HCT116 (cell line): ENCODE data around the gene NRIP2. TPM values are rescaled to one million over a fixed set of nuclear protein-coding genes. Genes with fewer than 3 reads are reported as not detected.

ENCODE experiments used
- ATAC-seq: fragments of 200-7000 bp; cut with Tn5 transposase; 2 replicates; pipeline ENCODE4 v1.9.1; 2020; ENCODE audit warnings: mild to moderate bottlenecking, moderate library complexity
- BruUV-seq: library from RNA; stranded (reverse); fragments of 400-500 nt; replicated peaks from 2 replicates; lab custom pipeline; 2021; lab: Mats Ljungman, UMichigan
- CTCF ChIA-PET: fragments of 300-600 bp; sonication (Branson Sonifier 250); formaldehyde crosslinking; loops from one replicate; lab custom pipeline; 2021; ENCODE audit warnings: antibody characterized with exemption; lab: Charles Lee
- POLR2A ChIA-PET: fragments of 300-600, 350-600 bp; sonication (Branson Sonifier 250); formaldehyde crosslinking; loops from one replicate; lab custom pipeline; 2021; ENCODE audit warnings: antibody characterized with exemption; lab: Charles Lee
- RAD21 ChIA-PET, 2 experiments: fragments of 300-600 bp; sonication (Branson Sonifier 250); formaldehyde crosslinking; loops; one replicate each; lab custom pipeline; 2023; ENCODE audit warnings: low total read pairs in 2 of 2; ENCODE audit not compliant: uncharacterized antibody in 2 of 2, unreplicated experiment in 2 of 2, low non-redundant PET in 1 of 2; lab: Charles Lee
- DNase-seq: peaks from one replicate; pipeline ENCODE4 v3.0.0-alpha.2; 2010; ENCODE audit warnings: low read depth, low spot score
- H2AFZ ChIP-seq: fragments of 200-600 bp; shearing (Covaris generic), sonication (generic); 2 replicates; pipeline ENCODE4 v1.6.1; 2017; ENCODE audit warnings: low read depth, mixed run types, mixed read lengths, antibody characterized with exemption, low read length; ENCODE audit not compliant: poor library complexity, severe bottlenecking
- H3K27ac ChIP-seq: 2 replicates; pipeline ENCODE4 v1.5.1; 2012; ENCODE audit warnings: low read depth, low read length
- H3K27me3 ChIP-seq: fragments of 200-600 bp; sonication (generic); 2 replicates; pipeline ENCODE4 v1.6.1; 2016; ENCODE audit warnings: mixed run types, low read length, mixed read lengths; ENCODE audit not compliant: insufficient read depth
- H3K36me3 ChIP-seq, 2 experiments: fragments of 200-500 bp in 1 of 2; fragments of 200-600 bp in 1 of 2; sonication (Bioruptor generic) in 1 of 2; sonication (generic) in 1 of 2; 2 replicates each; pipeline versions ENCODE4 v1.5.1 to v1.6.1; 2014 to 2016; ENCODE audit warnings: low read length in 2 of 2, inconsistent platforms in 1 of 2, mixed read lengths in 1 of 2, mixed run types in 1 of 2; ENCODE audit not compliant: insufficient read depth in 2 of 2, control insufficient read depth in 1 of 2
- H3K4me1 ChIP-seq, 2 experiments: fragments of 200-600 bp in 1 of 2; sonication (generic) in 1 of 2; 2 replicates each; pipeline versions ENCODE4 v1.5.1 to v1.6.1; 2012 to 2017; ENCODE audit warnings: low read length in 2 of 2, inconsistent platforms in 1 of 2, mild to moderate bottlenecking in 1 of 2, mixed read lengths in 1 of 2, mixed run types in 1 of 2, moderate library complexity in 1 of 2; ENCODE audit not compliant: insufficient read depth in 2 of 2, control insufficient read depth in 1 of 2
- H3K4me2 ChIP-seq: fragments of 200-600 bp; sonication (generic); 2 replicates; pipeline ENCODE4 v1.6.1; 2017; ENCODE audit warnings: mixed run types, low read length, mixed read lengths
- H3K4me3 ChIP-seq, 2 experiments: fragments of 200-600 bp in 1 of 2; sonication (generic) in 1 of 2; replicated peaks in 1 of 2; 2 replicates each; pipeline ENCODE4 v1.5.1; 2011 to 2016; ENCODE audit warnings: low read length in 2 of 2, control low read depth in 1 of 2, low read depth in 1 of 2, mild to moderate bottlenecking in 1 of 2, mixed read lengths in 1 of 2, mixed run types in 1 of 2
- H3K79me2 ChIP-seq: fragments of 200-600 bp; sonication (generic); 2 replicates; pipeline ENCODE4 v1.6.1; 2017; ENCODE audit warnings: mild to moderate bottlenecking, mixed run types, low read length, moderate library complexity, mixed read lengths; ENCODE audit not compliant: insufficient read depth
- H3K9ac ChIP-seq: fragments of 200-600 bp; sonication (generic); 2 replicates; pipeline ENCODE4 v1.6.1; 2016; ENCODE audit warnings: low read length, mixed read lengths
- H3K9me2 ChIP-seq: fragments of 200-600 bp; sonication (generic), shearing (Covaris generic); 2 replicates; pipeline ENCODE4 v1.6.1; 2017; ENCODE audit warnings: mixed run types, mild to moderate bottlenecking, moderate library complexity; ENCODE audit not compliant: insufficient read depth
- H3K9me3 ChIP-seq, 2 experiments: fragments of 200-500 bp in 1 of 2; fragments of 200-600 bp in 1 of 2; sonication (Bioruptor generic) in 1 of 2; sonication (generic) in 1 of 2; 2 replicates each; pipeline ENCODE4 v1.6.1; 2014 to 2017; ENCODE audit warnings: low read length in 2 of 2, mixed read lengths in 2 of 2, inconsistent platforms in 1 of 2, low read depth in 1 of 2, mild to moderate bottlenecking in 1 of 2, mixed run types in 1 of 2, moderate library complexity in 1 of 2; ENCODE audit not compliant: control insufficient read depth in 1 of 2, insufficient read depth in 1 of 2
- H4K20me1 ChIP-seq: fragments of 200-600 bp; sonication (generic), shearing (Covaris generic); 2 replicates; pipeline ENCODE4 v1.6.1; 2017; ENCODE audit warnings: mixed run types, mild to moderate bottlenecking, moderate library complexity; ENCODE audit not compliant: insufficient read depth
- CBX3 ChIP-seq: IDR thresholded peaks from 2 replicates; pipeline ENCODE4 v1.6.1; 2012; ENCODE audit warnings: low read depth
- EGR1 ChIP-seq: IDR thresholded peaks from 2 replicates; pipeline ENCODE4 v1.6.1; 2012; ENCODE audit warnings: low read depth
- ELF1 ChIP-seq: IDR thresholded peaks from 2 replicates; pipeline ENCODE4 v1.6.1; 2012; ENCODE audit warnings: low read depth, borderline replicate concordance
- EZH2 ChIP-seq: fragments of 200-600 bp; sonication (generic); IDR thresholded peaks from 2 replicates; pipeline ENCODE4 v1.6.1; 2017; ENCODE audit warnings: antibody characterized with exemption, mixed run types
- EZH2phosphoT487 ChIP-seq: fragments of 200-600 bp; IDR thresholded peaks from 2 replicates; pipeline ENCODE4 v1.6.1; 2018; ENCODE audit warnings: antibody characterized with exemption, borderline replicate concordance
- JUND ChIP-seq: IDR thresholded peaks from 2 replicates; pipeline ENCODE4 v1.6.1; 2012
- RAD21 ChIP-seq: IDR thresholded peaks from 2 replicates; pipeline ENCODE4 v1.6.1; 2012; ENCODE audit warnings: low read depth, mild to moderate bottlenecking
- SP1 ChIP-seq: IDR thresholded peaks from 2 replicates; pipeline ENCODE4 v1.6.1; 2012; ENCODE audit warnings: low read depth
- ZFX ChIP-seq: fragments of 450-650 bp; IDR thresholded peaks from 2 replicates; pipeline ENCODE4 v1.6.1; 2017
- intact Hi-C: fragments of 100-400 bp; cut with micrococcal nuclease; formaldehyde crosslinking; loops from 2 replicates; pipeline ENCODE4 v1.10.0; 2022
- total RNA-seq: library from RNA; stranded (reverse); gene quantifications from one replicate; pipeline ENCODE4 v1.2.1, GENCODE V29; 2021; ENCODE audit not compliant: unreplicated experiment
- TF ChIP-seq, protein P1 (sequence below), 3 experiments: fragments of 200-600 bp in 1 of 3; sonication (generic) in 1 of 3; IDR thresholded peaks in 2 of 3; conservative IDR thresholded peaks in 1 of 3; 2 replicates each; pipeline ENCODE4 v1.5.1; 2012 to 2017; ENCODE audit warnings: low read depth in 2 of 3, low read length in 2 of 3, antibody characterized with exemption in 1 of 3, borderline replicate concordance in 1 of 3, control low read depth in 1 of 3, mild to moderate bottlenecking in 1 of 3, mixed read lengths in 1 of 3, mixed run types in 1 of 3, moderate library complexity in 1 of 3; ENCODE audit not compliant: insufficient read depth in 1 of 3
- TF ChIP-seq, protein P2 (sequence below): IDR thresholded peaks from 2 replicates; pipeline ENCODE4 v1.6.1; 2011; ENCODE audit warnings: mild to moderate bottlenecking, low read length, moderate library complexity; ENCODE audit not compliant: insufficient replicate concordance; ENCODE audit errors: extremely low read depth
- TF ChIP-seq, protein P3 (sequence below): IDR thresholded peaks from 2 replicates; pipeline ENCODE4 v1.6.1; 2012

NRIP2 gene
- total RNA-seq, 1 experiment from 2014 or later: not detected

- Histone ChIP-seq H3K4me3 (no peak overlapping the region), H3K4me1 (no peaks in the 10 kb centered on the region), H3K27ac (no peak overlapping the region), H2AFZ (no peak overlapping the region), H3K9me3 (no peaks in the 10 kb centered on the region), H3K9ac (no peak overlapping the region), H3K27me3 (no peaks in the 10 kb centered on the region), H3K9me2 (no peaks in the 10 kb centered on the region), H4K20me1 (0 out of 2 replicates have a peak, but pooled peaks cover 5% of the 10 kb centered on the region), H3K4me2 (no peak overlapping the region), H3K36me3 (peaks cover 50 to 69% of the 10 kb centered on the region in 2 experiments), H3K79me2 (peaks cover 22% of the 10 kb centered on the region; the same call in 1 of the 2 replicates)
- no peak for DNase-seq
- TF ChIP-seq JUND (no peak), SP1 (no peak), EZH2phosphoT487 (no peak)
- TF ChIP-seq, protein P1, sequence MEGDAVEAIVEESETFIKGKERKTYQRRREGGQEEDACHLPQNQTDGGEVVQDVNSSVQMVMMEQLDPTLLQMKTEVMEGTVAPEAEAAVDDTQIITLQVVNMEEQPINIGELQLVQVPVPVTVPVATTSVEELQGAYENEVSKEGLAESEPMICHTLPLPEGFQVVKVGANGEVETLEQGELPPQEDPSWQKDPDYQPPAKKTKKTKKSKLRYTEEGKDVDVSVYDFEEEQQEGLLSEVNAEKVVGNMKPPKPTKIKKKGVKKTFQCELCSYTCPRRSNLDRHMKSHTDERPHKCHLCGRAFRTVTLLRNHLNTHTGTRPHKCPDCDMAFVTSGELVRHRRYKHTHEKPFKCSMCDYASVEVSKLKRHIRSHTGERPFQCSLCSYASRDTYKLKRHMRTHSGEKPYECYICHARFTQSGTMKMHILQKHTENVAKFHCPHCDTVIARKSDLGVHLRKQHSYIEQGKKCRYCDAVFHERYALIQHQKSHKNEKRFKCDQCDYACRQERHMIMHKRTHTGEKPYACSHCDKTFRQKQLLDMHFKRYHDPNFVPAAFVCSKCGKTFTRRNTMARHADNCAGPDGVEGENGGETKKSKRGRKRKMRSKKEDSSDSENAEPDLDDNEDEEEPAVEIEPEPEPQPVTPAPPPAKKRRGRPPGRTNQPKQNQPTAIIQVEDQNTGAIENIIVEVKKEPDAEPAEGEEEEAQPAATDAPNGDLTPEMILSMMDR (IDR thresholded peaks at IDR 0.05 in 2 of 3, conservative IDR thresholded peaks at IDR 0.05 in 1 of 3; ENCODE audit: borderline replicate concordance in 1 of 3, insufficient read depth in 1 of 3, low read depth in 2 of 3, low read length in 2 of 3): no peak
- POLR2A ChIA-PET: interaction anchor here (0.6 kb wide), 1 partner anchor 1053 kb away, joined by 3 read pairs; no protein-coding TSS in a partner anchor
- no TSS peak for BruUV-seq
- RAD21 ChIA-PET: no interaction called here
- intact Hi-C loops: no loop called here
- ATAC-seq: no peak
- CTCF ChIA-PET: no interaction called here
Observed at GRCh38 chr12:2805143-2805520, 29.7 kb downstream of the NRIP2 start.

GRCh38 chr12:2804393-2805142, 30.3 kb downstream of the NRIP2 start:
- H3K79me2 ChIP-seq: peaks cover 27% of the 10 kb centered on the region; the same call in 1 of the 2 replicates
- intact Hi-C loops: no loop called here
- H3K27ac ChIP-seq: no peak overlapping the region
- no peak for DNase-seq
- ATAC-seq: no peak
- H3K9me2 ChIP-seq: no peaks in the 10 kb centered on the region
- no peak overlapping the region for H2AFZ ChIP-seq
- no peak overlapping the region for H3K4me3 ChIP-seq
- 0 out of 2 replicates have a peak, but pooled peaks cover 5% of the 10 kb centered on the region for H4K20me1 ChIP-seq
- ChIA-PET RAD21 (no interaction called here), POLR2A (no interaction called here), CTCF (no interaction called here)
- H3K36me3 ChIP-seq: peaks cover 55 to 75% of the 10 kb centered on the region in 2 experiments
- no peaks in the 10 kb centered on the region for H3K4me1 ChIP-seq
- no peaks in the 10 kb centered on the region for H3K27me3 ChIP-seq
- BruUV-seq: no TSS peak
- no peak overlapping the region for H3K4me2 ChIP-seq
- no peak overlapping the region for H3K9ac ChIP-seq
- no peaks in the 10 kb centered on the region for H3K9me3 ChIP-seq
- TF ChIP-seq EGR1: no peak
- TF ChIP-seq, protein P2, sequence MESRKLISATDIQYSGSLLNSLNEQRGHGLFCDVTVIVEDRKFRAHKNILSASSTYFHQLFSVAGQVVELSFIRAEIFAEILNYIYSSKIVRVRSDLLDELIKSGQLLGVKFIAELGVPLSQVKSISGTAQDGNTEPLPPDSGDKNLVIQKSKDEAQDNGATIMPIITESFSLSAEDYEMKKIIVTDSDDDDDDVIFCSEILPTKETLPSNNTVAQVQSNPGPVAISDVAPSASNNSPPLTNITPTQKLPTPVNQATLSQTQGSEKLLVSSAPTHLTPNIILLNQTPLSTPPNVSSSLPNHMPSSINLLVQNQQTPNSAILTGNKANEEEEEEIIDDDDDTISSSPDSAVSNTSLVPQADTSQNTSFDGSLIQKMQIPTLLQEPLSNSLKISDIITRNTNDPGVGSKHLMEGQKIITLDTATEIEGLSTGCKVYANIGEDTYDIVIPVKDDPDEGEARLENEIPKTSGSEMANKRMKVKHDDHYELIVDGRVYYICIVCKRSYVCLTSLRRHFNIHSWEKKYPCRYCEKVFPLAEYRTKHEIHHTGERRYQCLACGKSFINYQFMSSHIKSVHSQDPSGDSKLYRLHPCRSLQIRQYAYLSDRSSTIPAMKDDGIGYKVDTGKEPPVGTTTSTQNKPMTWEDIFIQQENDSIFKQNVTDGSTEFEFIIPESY: no peak
- TF ChIP-seq EZH2phosphoT487: no peak
- TF ChIP-seq RAD21: no peak
- TF ChIP-seq CBX3: no peak
- TF ChIP-seq EZH2: no peak
- TF ChIP-seq ELF1: no peak
- TF ChIP-seq, protein P1 (IDR thresholded peaks at IDR 0.05 in 2 of 3, conservative IDR thresholded peaks at IDR 0.05 in 1 of 3; ENCODE audit: borderline replicate concordance in 1 of 3, insufficient read depth in 1 of 3, low read depth in 2 of 3, low read length in 2 of 3): no peak
- TF ChIP-seq, protein P3, sequence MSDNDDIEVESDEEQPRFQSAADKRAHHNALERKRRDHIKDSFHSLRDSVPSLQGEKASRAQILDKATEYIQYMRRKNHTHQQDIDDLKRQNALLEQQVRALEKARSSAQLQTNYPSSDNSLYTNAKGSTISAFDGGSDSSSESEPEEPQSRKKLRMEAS: no peak
- TF ChIP-seq ZFX: no peak
